Measurements from ENCODE around the gene SETDB1. TPM values are rescaled to one million over a fixed set of nuclear protein-coding genes. Genes with fewer than 3 reads are reported as not detected.

Gene SETDB1
- total and polyA plus RNA-seq, 2 donors from 2014 or later = 12.1 to 51.6 TPM

- Histone ChIP-seq H3K27me3 (ENCODE audit: control insufficient read depth, insufficient read depth, low read length) (no peaks in the 10 kb centered on the region), H3K4me1 (ENCODE audit: control insufficient read depth in 2 of 3, insufficient read depth in 2 of 3, low read depth in 1 of 3, low read length in 3 of 3) (peaks cover 4 to 45% (median 35%) of the 10 kb centered on the region in 3 donors), H3K27ac (ENCODE audit: low read depth in 2 of 2, low read length in 2 of 2) (peak overlapping the region; percentile 77 to 94), H3K9me3 (ENCODE audit: control insufficient read depth in 2 of 3, insufficient read depth in 1 of 3, low read length in 3 of 3) (no peaks in the 10 kb centered on the region), H3K36me3 (ENCODE audit: control insufficient read depth in 2 of 3, insufficient read depth in 3 of 3, low read length in 3 of 3) (peaks cover 2 to 22% (median 20%) of the 10 kb centered on the region in 3 donors), H3K4me3 (ENCODE audit: low read length in 3 of 3) (peak overlapping the region; percentile 28 to 94 (median 92)), H3K9ac (ENCODE audit: low read length in 3 of 3) (peak overlapping the region in 2 of 3 donors; percentile 33 to 54)
- FAIRE-seq (no peak), DNase-seq (peak in 2 of 5 donors; percentile 37 to 42)
- intact Hi-C loops (cut with DNase I) = no loop called here
- TF ChIP-seq CTCF (IDR thresholded peaks at IDR 0.05; ENCODE audit: borderline replicate concordance, extremely low read depth, insufficient read depth) = no peak
Measured at GRCh38 chr1:150971583-150972416, 45.6 kb downstream of the SETDB1 start.

GRCh38 chr1:150972417-150972940, 46.3 kb downstream of the SETDB1 start:
- Histone ChIP-seq H3K4me3 (ENCODE audit: low read length in 3 of 3) (peak overlapping the region in 2 of 3 donors; percentile 92 to 94), H3K36me3 (ENCODE audit: control insufficient read depth in 2 of 3, insufficient read depth in 3 of 3, low read length in 3 of 3) (peaks cover 0 to 15% (median 13%) of the 10 kb centered on the region in 3 donors), H3K9ac (ENCODE audit: low read length in 3 of 3) (peak overlapping the region in 2 of 3 donors; percentile 54 to 95), H3K27ac (ENCODE audit: low read depth in 2 of 2, low read length in 2 of 2) (peak overlapping the region; percentile 77 to 94), H3K27me3 (ENCODE audit: control insufficient read depth, insufficient read depth, low read length) (no peaks in the 10 kb centered on the region), H3K9me3 (ENCODE audit: control insufficient read depth in 2 of 3, insufficient read depth in 1 of 3, low read length in 3 of 3) (no peaks in the 10 kb centered on the region), H3K4me1 (ENCODE audit: control insufficient read depth in 2 of 3, insufficient read depth in 2 of 3, low read depth in 1 of 3, low read length in 3 of 3) (peaks cover 4 to 49% (median 42%) of the 10 kb centered on the region in 3 donors)
- intact Hi-C loops (cut with DNase I) = no loop called here
- TF ChIP-seq CTCF (IDR thresholded peaks at IDR 0.05; ENCODE audit: borderline replicate concordance, extremely low read depth, insufficient read depth) = no peak
- FAIRE-seq = no peak
- no peak for DNase-seq

GRCh38 chr1:150973258-150973835, 47.2 kb downstream of the SETDB1 start:
- peak in 2 of 5 donors; percentile 25 to 31 for DNase-seq
- intact Hi-C loops (cut with DNase I) = no loop called here
- no peak for TF ChIP-seq CTCF (IDR thresholded peaks at IDR 0.05; ENCODE audit: borderline replicate concordance, extremely low read depth, insufficient read depth)
- peak overlapping the region; percentile 76 to 94 (median 92) for H3K4me3 ChIP-seq (ENCODE audit: low read length in 3 of 3)
- no peaks in the 10 kb centered on the region for H3K27me3 ChIP-seq (ENCODE audit: control insufficient read depth, insufficient read depth, low read length)
- H3K27ac ChIP-seq (ENCODE audit: low read depth in 2 of 2, low read length in 2 of 2) = peak overlapping the region; percentile 77 to 94
- peaks cover 4 to 51% (median 44%) of the 10 kb centered on the region in 3 donors for H3K4me1 ChIP-seq (ENCODE audit: control insufficient read depth in 2 of 3, insufficient read depth in 2 of 3, low read depth in 1 of 3, low read length in 3 of 3)
- peak overlapping the region; percentile 77 to 96 (median 95) for H3K9ac ChIP-seq (ENCODE audit: low read length in 3 of 3)
- FAIRE-seq = no peak
- H3K36me3 ChIP-seq (ENCODE audit: control insufficient read depth in 2 of 3, insufficient read depth in 3 of 3, low read length in 3 of 3) = peaks cover 0 to 6% (median 5%) of the 10 kb centered on the region in 3 donors
- H3K9me3 ChIP-seq (ENCODE audit: control insufficient read depth in 2 of 3, insufficient read depth in 1 of 3, low read length in 3 of 3) = no peaks in the 10 kb centered on the region

All from kidney (tissue), 14 donors.